LNCaP clone FGC (cell line): Measurements from ENCODE around the gene TCP11L2.
A peak's percentile ranks its signal among the peaks of the same experiment; 100 is the strongest.

Experiments
- DNase-seq: peaks from one replicate; pipeline ENCODE4 v3.0.0-alpha.2; 2011; ENCODE audit warnings: low read depth
- H3K4me3 ChIP-seq: 2 replicates; pipeline ENCODE4 v1.5.1; 2011; ENCODE audit warnings: mild to moderate bottlenecking, low read depth, low read length, control low read depth
- TF ChIP-seq, protein P1 (sequence below): IDR thresholded peaks from 2 replicates; pipeline ENCODE4 v1.5.1; 2012; ENCODE audit warnings: mild to moderate bottlenecking; ENCODE audit not compliant: control insufficient read depth, insufficient read depth; ENCODE audit errors: extremely low read depth

Gene TCP11L2

DNA sequence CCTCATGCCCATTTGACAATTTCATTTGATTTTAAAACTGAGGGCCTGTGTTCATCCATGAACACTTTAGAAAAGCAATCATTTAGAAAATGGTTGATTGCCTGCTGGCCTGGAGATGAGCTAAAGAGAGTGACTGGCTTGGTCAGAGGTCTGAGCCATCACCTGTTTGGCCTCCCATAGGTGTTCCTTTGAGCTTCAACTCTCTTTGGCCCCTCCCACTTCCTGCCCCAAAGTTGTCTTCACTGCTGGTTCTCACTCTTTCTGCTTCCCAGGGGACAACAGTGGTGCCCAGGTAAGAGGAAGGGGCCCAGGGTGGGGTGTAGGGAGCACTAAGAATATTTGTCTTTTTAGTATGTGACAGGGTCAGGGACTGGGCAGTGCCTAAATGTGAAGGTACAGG is 4.9 kb upstream of the TCP11L2 start:
- DNase-seq = no peak
- TF ChIP-seq, protein P1, sequence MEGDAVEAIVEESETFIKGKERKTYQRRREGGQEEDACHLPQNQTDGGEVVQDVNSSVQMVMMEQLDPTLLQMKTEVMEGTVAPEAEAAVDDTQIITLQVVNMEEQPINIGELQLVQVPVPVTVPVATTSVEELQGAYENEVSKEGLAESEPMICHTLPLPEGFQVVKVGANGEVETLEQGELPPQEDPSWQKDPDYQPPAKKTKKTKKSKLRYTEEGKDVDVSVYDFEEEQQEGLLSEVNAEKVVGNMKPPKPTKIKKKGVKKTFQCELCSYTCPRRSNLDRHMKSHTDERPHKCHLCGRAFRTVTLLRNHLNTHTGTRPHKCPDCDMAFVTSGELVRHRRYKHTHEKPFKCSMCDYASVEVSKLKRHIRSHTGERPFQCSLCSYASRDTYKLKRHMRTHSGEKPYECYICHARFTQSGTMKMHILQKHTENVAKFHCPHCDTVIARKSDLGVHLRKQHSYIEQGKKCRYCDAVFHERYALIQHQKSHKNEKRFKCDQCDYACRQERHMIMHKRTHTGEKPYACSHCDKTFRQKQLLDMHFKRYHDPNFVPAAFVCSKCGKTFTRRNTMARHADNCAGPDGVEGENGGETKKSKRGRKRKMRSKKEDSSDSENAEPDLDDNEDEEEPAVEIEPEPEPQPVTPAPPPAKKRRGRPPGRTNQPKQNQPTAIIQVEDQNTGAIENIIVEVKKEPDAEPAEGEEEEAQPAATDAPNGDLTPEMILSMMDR = no peak
- no peak overlapping the region for H3K4me3 ChIP-seq

GRCh38 chr12:106299202-106299774 is 3.2 kb upstream of the TCP11L2 start:
- TF ChIP-seq, protein P1 = no peak
- no peak for DNase-seq
- H3K4me3 ChIP-seq = no peak overlapping the region

DNA sequence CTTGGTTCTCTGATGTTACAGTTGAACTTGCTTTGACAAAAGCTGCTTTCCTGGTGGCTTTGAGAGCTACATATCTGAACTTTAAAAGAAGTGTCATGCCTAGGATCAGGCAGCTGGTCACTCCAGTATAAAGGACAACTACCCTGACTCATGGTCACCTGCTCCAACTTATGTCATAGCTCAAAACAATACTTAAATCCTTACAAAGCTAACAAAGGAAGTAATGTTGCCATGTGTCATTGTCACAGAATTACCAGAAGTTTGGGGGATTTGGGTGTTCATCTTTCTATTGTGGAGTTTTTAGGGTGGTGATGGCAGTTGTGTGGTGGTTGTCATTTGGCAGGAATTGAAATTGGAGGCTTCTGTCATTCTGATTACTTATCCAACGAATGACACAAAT is 1.8 kb upstream of the TCP11L2 start:
- no peak overlapping the region for H3K4me3 ChIP-seq
- DNase-seq = no peak
- TF ChIP-seq, protein P1 = no peak

DNA sequence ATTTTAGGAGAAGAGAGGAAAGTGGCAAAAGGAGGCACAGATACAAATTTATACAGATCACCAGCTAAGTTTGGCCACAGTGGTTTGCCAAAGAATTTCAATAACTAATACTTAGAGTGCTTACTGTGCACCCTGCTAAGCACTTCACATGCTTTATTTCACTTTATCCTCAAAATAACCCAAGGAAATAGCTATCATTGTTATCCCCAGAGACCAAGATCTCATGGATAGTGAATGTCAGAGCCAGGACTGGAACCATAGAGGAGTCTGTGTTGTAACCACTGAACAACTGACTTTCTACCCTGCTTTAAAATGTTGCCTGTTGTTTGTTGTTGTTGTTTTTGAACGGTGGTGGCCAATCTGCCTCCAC is 1.3 kb upstream of the TCP11L2 start:
- no peak overlapping the region for H3K4me3 ChIP-seq
- TF ChIP-seq, protein P1 = no peak
- no peak for DNase-seq

GRCh38 chr12:106301611-106302321 is 767 bp upstream of the TCP11L2 start:
- peak overlapping the region; percentile 57 for H3K4me3 ChIP-seq
- peak; percentile 87 for DNase-seq
- TF ChIP-seq, protein P1 = 0 out of 2 replicates have a peak, but pooled peaks have one; percentile 6

GRCh38 chr12:106303202-106303820 is 778 bp downstream of the TCP11L2 start:
- DNase-seq = no peak
- peak overlapping the region; percentile 89 for H3K4me3 ChIP-seq
- TF ChIP-seq, protein P1 = peak; percentile 18; the same call in 1 of the 2 replicates
